HepG2 (cell line): Measurements from ENCODE around the gene PPP1R16B. TPM values are rescaled to one million over a fixed set of nuclear protein-coding genes. Genes with fewer than 3 reads are reported as not detected.

Experiments
- ATAC-seq: fragments of 200-7000 bp; cut with Tn5 transposase; 3 replicates; pipeline ENCODE4 v1.9.1; 2020; ENCODE audit warnings: mild to moderate bottlenecking, moderate library complexity
- BruUV-seq: library from RNA; stranded (reverse); fragments of 400-500 nt; replicated peaks from 2 replicates; lab custom pipeline; 2021; lab: Mats Ljungman, UMichigan
- CTCF ChIA-PET: fragments of 300-600 bp; formaldehyde crosslinking; extraction: SDS; loops from one replicate; lab custom pipeline; 2021; ENCODE audit warnings: low total read pairs, inconsistent platforms, low intra/inter-chr PET ratio; lab: Yijun Ruan, JAX
- POLR2A ChIA-PET: fragments of 350-600 bp; sonication (Branson Sonifier 250); formaldehyde crosslinking; loops from one replicate; lab custom pipeline; 2020; ENCODE audit warnings: antibody characterized with exemption, inconsistent platforms; lab: Yijun Ruan, JAX
- DNase-seq: peaks from one replicate; pipeline ENCODE4 v3.0.0-alpha.2; 2015; ENCODE audit warnings: low spot score
- FAIRE-seq: peaks from 3 replicates; lab custom pipeline; 2011; peaks lifted over from hg19 to GRCh38; lab: Jason Lieb, UNC
- H2AFZ ChIP-seq: one replicate; pipeline ENCODE4 v1.6.1; 2011; ENCODE audit warnings: low read length, inconsistent platforms
- H3K27ac ChIP-seq: fragments of 300-600 bp; 3 replicates; pipeline ENCODE4 v1.8.0; 2011; ENCODE audit warnings: mixed run types, mild to moderate bottlenecking, mixed read lengths, low read length, inconsistent platforms; ENCODE audit not compliant: insufficient read depth; ENCODE audit errors: extremely low read length
- H3K27me3 ChIP-seq, 2 experiments: fragments of 200-600 bp in 1 of 2; 2 replicates in 1 of 2; 3 replicates in 1 of 2; pipeline versions ENCODE4 v1.6.0 to v1.8.0; 2011; ENCODE audit warnings: low read length in 2 of 2, mild to moderate bottlenecking in 2 of 2, moderate library complexity in 2 of 2, inconsistent platforms in 1 of 2; ENCODE audit not compliant: insufficient read depth in 2 of 2, control insufficient read depth in 1 of 2
- H3K36me3 ChIP-seq, 2 experiments: fragments of 200-600 bp in 1 of 2; replicated peaks in 1 of 2; 2 replicates in 1 of 2; 3 replicates in 1 of 2; pipeline versions ENCODE4 v1.5.1 to v1.8.0; 2011; ENCODE audit warnings: low read length in 2 of 2, inconsistent platforms in 1 of 2; ENCODE audit not compliant: insufficient read depth in 2 of 2, control insufficient read depth in 1 of 2
- H3K4me1 ChIP-seq: 2 replicates; pipeline ENCODE4 v1.5.1; 2012; ENCODE audit warnings: low read length, inconsistent platforms; ENCODE audit not compliant: insufficient read depth
- H3K4me2 ChIP-seq: 2 replicates; pipeline ENCODE4 v1.6.0; 2011; ENCODE audit warnings: low read depth, low read length, inconsistent platforms
- H3K4me3 ChIP-seq, 3 experiments: fragments of 200-600 bp in 1 of 3; sonication (generic), shearing (Covaris generic) in 1 of 3; replicated peaks in 1 of 3; 2 replicates each; pipeline ENCODE4 v1.5.1; 2011 to 2016; ENCODE audit warnings: low read length in 3 of 3, inconsistent platforms in 2 of 3, low read depth in 2 of 3, mild to moderate bottlenecking in 2 of 3, control low read depth in 1 of 3, mixed read lengths in 1 of 3; ENCODE audit not compliant: insufficient read depth in 1 of 3
- H3K79me2 ChIP-seq: one replicate; pipeline ENCODE4 v1.6.1; 2011; ENCODE audit warnings: low read length, inconsistent platforms; ENCODE audit not compliant: insufficient read depth
- H3K9ac ChIP-seq: 2 replicates; pipeline ENCODE4 v1.6.0; 2011; ENCODE audit warnings: mild to moderate bottlenecking, low read depth, low read length, inconsistent platforms; ENCODE audit not compliant: insufficient read depth
- H3K9me3 ChIP-seq: 2 replicates; pipeline ENCODE4 v1.5.1; 2012; ENCODE audit warnings: mild to moderate bottlenecking, low read length
- H4K20me1 ChIP-seq: 2 replicates; pipeline ENCODE4 v1.6.0; 2011; ENCODE audit warnings: inconsistent platforms, mild to moderate bottlenecking, low read length, moderate library complexity; ENCODE audit not compliant: insufficient read depth
- HMGA1 ChIP-seq: sonication (generic); formaldehyde crosslinking; conservative IDR thresholded peaks from 2 replicates; pipeline ENCODE4 v1.4.0; 2020; ENCODE audit warnings: missing genetic modification reagents
- JUND ChIP-seq: sonication (generic); formaldehyde crosslinking; IDR thresholded peaks from 2 replicates; pipeline ENCODE4 v1.8.0; 2022; ENCODE audit warnings: mild to moderate bottlenecking, missing genetic modification reagents
- MAFF ChIP-seq: IDR thresholded peaks from 2 replicates; pipeline ENCODE4 v1.6.1; 2011; ENCODE audit warnings: low read depth, low read length, improper control_type of control experiment
- MAFK ChIP-seq, 2 experiments: IDR thresholded peaks in 1 of 2; conservative IDR thresholded peaks in 1 of 2; 2 replicates each; pipeline ENCODE4 v1.6.1; 2011; ENCODE audit warnings: improper control_type of control experiment in 2 of 2, low read length in 2 of 2
- NONO ChIP-seq, 2 experiments: fragments of 450-650 bp in 1 of 2; sonication (generic) in 1 of 2; formaldehyde crosslinking in 1 of 2; IDR thresholded peaks in 1 of 2; conservative IDR thresholded peaks in 1 of 2; 2 replicates each; pipeline versions ENCODE4 v1.6.1 to v1.8.0; 2017 to 2022; ENCODE audit warnings: mild to moderate bottlenecking in 1 of 2, missing genetic modification reagents in 1 of 2, moderate library complexity in 1 of 2
- ZBTB20 ChIP-seq: sonication (generic); formaldehyde crosslinking; IDR thresholded peaks from 2 replicates; pipeline ENCODE4 v1.8.1; 2023; ENCODE audit warnings: missing genetic modification reagents, low read depth, mild to moderate bottlenecking, borderline replicate concordance
- ZBTB38 ChIP-seq: sonication (generic); formaldehyde crosslinking; IDR thresholded peaks from 2 replicates; pipeline ENCODE4 v1.5.1; 2020; ENCODE audit warnings: mild to moderate bottlenecking, missing genetic modification reagents
- ZEB1 ChIP-seq: IDR thresholded peaks from 2 replicates; pipeline ENCODE4 v1.6.1; 2012; ENCODE audit warnings: mild to moderate bottlenecking, low read depth, inconsistent platforms; ENCODE audit not compliant: insufficient replicate concordance
- ZNF569 ChIP-seq: sonication (generic); formaldehyde crosslinking; IDR thresholded peaks from 2 replicates; pipeline ENCODE4 v1.5.0; 2020; ENCODE audit warnings: mild to moderate bottlenecking, missing genetic modification reagents, moderate library complexity, borderline replicate concordance
- ZSCAN22 ChIP-seq: sonication (generic); formaldehyde crosslinking; IDR thresholded peaks from 2 replicates; pipeline ENCODE4 v1.4.0; 2020; ENCODE audit warnings: mild to moderate bottlenecking, missing genetic modification reagents
- WGBS: methylation state at CpG from one replicate; pipeline ENCODE4 v1.1.6; 2017; ENCODE audit warnings: low lambda C conversion rate; 5-methylcytosine and 5-hydroxymethylcytosine counted together
- in situ Hi-C: cut with HindIII; loops from 2 replicates; pipeline ENCODE4 v1.10.0; 2017; ENCODE audit warnings: low pct_unique_long_range_greater_than_20kb; ENCODE audit not compliant: extremely low pct_ligation_motif_present
- intact Hi-C: fragments of 100-400 bp; cut with micrococcal nuclease; formaldehyde crosslinking; loops from one replicate; pipeline ENCODE4 v1.10.0; 2022; ENCODE audit not compliant: unreplicated experiment
- polyA plus RNA-seq, 8 experiments: library from polyadenylated mRNA; depleted of rRNA in 3 of 8; stranded (reverse) in 7 of 8; unstranded in 1 of 8; fragments of >200 nt; fragmentation: Illumina TruSeq in 4 of 8; extraction: Trizol in 4 of 8; gene quantifications; 2 replicates each; pipeline versions ENCODE4 v1.2.1 to v1.2.3, GENCODE V29; 2011 to 2016; ENCODE audit warnings: low read depth in 4 of 8, missing spikeins in 1 of 8, mixed read lengths in 1 of 8; ENCODE audit not compliant: insufficient read depth in 1 of 8
- total RNA-seq, 5 experiments: library from RNA; depleted of rRNA; stranded (reverse); fragments of >200 nt; fragmentation: Illumina TruSeq; extraction: Trizol; gene quantifications; 2 replicates each; pipeline ENCODE4 v1.2.3, GENCODE V29; 2016; ENCODE audit warnings: low read depth in 1 of 5
- TF ChIP-seq, protein P1 (sequence below): sonication (generic); formaldehyde crosslinking; IDR thresholded peaks from 2 replicates; pipeline ENCODE4 v1.4.0; 2020; ENCODE audit warnings: missing genetic modification reagents
- TF ChIP-seq, protein P2 (sequence below): sonication (generic); formaldehyde crosslinking; IDR thresholded peaks from 2 replicates; pipeline ENCODE4 v1.8.0; 2022; ENCODE audit warnings: mild to moderate bottlenecking, missing genetic modification reagents, moderate library complexity
- TF ChIP-seq, protein P3 (sequence below): sonication (generic); formaldehyde crosslinking; IDR thresholded peaks from 2 replicates; pipeline ENCODE4 v1.8.0; 2022; ENCODE audit warnings: mild to moderate bottlenecking, missing genetic modification reagents, moderate library complexity

PPP1R16B gene
- total and polyA plus RNA-seq, 2 of the 13 experiments (the other 11 are each of a cell fraction or from before 2014, with no cell fraction given), result 0.02 to 0.11 TPM

DNA sequence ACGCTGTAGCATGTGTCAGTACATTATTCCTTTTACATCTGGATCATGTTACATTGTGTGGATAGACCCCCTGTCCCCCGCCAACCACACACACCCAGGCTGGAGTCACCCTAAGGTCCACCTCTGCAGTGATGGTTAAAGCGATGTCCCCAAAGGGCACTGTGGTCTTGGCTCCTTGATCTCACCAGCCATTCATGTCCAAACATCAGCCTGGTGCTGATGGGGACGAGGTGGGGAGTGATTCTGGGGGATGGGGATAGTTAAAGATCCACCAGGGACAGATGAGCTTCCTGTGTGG is 61.5 kb downstream of the PPP1R16B start:
- ATAC-seq, result no peak
- intact Hi-C loops, result no loop called here
- no peak overlapping the region for H3K4me2 ChIP-seq
- no peaks in the 10 kb centered on the region for H3K36me3 ChIP-seq
- H3K4me3 ChIP-seq, result no peak overlapping the region
- WGBS, result 28% methylated on average over 4 of the region's 4 CpGs
- ChIA-PET POLR2A (no interaction called here), CTCF (no interaction called here)
- H3K4me1 ChIP-seq, result peaks cover 9% of the 10 kb centered on the region
- H4K20me1 ChIP-seq, result no peaks in the 10 kb centered on the region
- no peak overlapping the region for H2AFZ ChIP-seq
- H3K9ac ChIP-seq, result no peak overlapping the region
- in situ Hi-C loops, result no loop called here
- DNase-seq, result no peak
- no TSS peak for BruUV-seq
- TF ChIP-seq HMGA1 (CRISPR knock-in tag) (no peak), ZBTB20 (CRISPR knock-in tag) (no peak), ZSCAN22 (CRISPR knock-in tag) (no peak), ZNF569 (CRISPR knock-in tag) (no peak), MAFK (conservative IDR thresholded peaks at IDR 0.05 in 1 of 2, IDR thresholded peaks at IDR 0.05 in 1 of 2; ENCODE audit: low read length in 2 of 2) (no peak), ZEB1 (no peak), ZBTB38 (CRISPR knock-in tag) (no peak), MAFF (no peak), JUND (CRISPR knock-in tag) (no peak), NONO (IDR thresholded peaks at IDR 0.05) (no peak), NONO (CRISPR knock-in tag; conservative IDR thresholded peaks at IDR 0.05) (no peak)
- TF ChIP-seq, protein P1, sequence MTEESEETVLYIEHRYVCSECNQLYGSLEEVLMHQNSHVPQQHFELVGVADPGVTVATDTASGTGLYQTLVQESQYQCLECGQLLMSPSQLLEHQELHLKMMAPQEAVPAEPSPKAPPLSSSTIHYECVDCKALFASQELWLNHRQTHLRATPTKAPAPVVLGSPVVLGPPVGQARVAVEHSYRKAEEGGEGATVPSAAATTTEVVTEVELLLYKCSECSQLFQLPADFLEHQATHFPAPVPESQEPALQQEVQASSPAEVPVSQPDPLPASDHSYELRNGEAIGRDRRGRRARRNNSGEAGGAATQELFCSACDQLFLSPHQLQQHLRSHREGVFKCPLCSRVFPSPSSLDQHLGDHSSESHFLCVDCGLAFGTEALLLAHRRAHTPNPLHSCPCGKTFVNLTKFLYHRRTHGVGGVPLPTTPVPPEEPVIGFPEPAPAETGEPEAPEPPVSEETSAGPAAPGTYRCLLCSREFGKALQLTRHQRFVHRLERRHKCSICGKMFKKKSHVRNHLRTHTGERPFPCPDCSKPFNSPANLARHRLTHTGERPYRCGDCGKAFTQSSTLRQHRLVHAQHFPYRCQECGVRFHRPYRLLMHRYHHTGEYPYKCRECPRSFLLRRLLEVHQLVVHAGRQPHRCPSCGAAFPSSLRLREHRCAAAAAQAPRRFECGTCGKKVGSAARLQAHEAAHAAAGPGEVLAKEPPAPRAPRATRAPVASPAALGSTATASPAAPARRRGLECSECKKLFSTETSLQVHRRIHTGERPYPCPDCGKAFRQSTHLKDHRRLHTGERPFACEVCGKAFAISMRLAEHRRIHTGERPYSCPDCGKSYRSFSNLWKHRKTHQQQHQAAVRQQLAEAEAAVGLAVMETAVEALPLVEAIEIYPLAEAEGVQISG, result no peak
- TF ChIP-seq, protein P2, sequence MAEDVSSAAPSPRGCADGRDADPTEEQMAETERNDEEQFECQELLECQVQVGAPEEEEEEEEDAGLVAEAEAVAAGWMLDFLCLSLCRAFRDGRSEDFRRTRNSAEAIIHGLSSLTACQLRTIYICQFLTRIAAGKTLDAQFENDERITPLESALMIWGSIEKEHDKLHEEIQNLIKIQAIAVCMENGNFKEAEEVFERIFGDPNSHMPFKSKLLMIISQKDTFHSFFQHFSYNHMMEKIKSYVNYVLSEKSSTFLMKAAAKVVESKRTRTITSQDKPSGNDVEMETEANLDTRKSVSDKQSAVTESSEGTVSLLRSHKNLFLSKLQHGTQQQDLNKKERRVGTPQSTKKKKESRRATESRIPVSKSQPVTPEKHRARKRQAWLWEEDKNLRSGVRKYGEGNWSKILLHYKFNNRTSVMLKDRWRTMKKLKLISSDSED (CRISPR knock-in tag), result no peak
- TF ChIP-seq, protein P3, sequence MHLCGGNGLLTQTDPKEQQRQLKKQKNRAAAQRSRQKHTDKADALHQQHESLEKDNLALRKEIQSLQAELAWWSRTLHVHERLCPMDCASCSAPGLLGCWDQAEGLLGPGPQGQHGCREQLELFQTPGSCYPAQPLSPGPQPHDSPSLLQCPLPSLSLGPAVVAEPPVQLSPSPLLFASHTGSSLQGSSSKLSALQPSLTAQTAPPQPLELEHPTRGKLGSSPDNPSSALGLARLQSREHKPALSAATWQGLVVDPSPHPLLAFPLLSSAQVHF (CRISPR knock-in tag), result no peak
- no peak for FAIRE-seq
- H3K79me2 ChIP-seq, result no peaks in the 10 kb centered on the region
- H3K27ac ChIP-seq, result no peak overlapping the region
- H3K9me3 ChIP-seq, result no peaks in the 10 kb centered on the region
- peaks cover 6 to 25% of the 10 kb centered on the region in 2 experiments; a peak in 4 of 5 replicates for H3K27me3 ChIP-seq
